Ectodermal cell (in vitro differentiated cells): ENCODE measurements around the gene IRF7.

Experiments used
- H3K27ac ChIP-seq: 2 replicates; pipeline ENCODE4 v1.7.0; 2013; ENCODE audit warnings: mild to moderate bottlenecking, low read depth, low read length; ENCODE audit not compliant: insufficient read depth, poor library complexity, severe bottlenecking
- H3K27me3 ChIP-seq: 2 replicates; pipeline ENCODE4 v1.7.0; 2013; ENCODE audit warnings: mild to moderate bottlenecking, low read length; ENCODE audit not compliant: insufficient read depth, control insufficient read depth, poor library complexity, severe bottlenecking
- H3K36me3 ChIP-seq: one replicate; pipeline ENCODE4 v1.7.0; 2013; ENCODE audit warnings: low read length; ENCODE audit not compliant: control insufficient read depth, insufficient read depth
- H3K4me1 ChIP-seq: one replicate; pipeline ENCODE4 v1.7.0; 2013; ENCODE audit warnings: low read length; ENCODE audit not compliant: control insufficient read depth, insufficient read depth
- H3K4me3 ChIP-seq: 2 replicates; pipeline ENCODE4 v1.7.0; 2013; ENCODE audit warnings: low read depth, low read length, control low read depth; ENCODE audit not compliant: insufficient read depth
- H3K9me3 ChIP-seq: 2 replicates; pipeline ENCODE4 v1.7.0; 2013; ENCODE audit warnings: mild to moderate bottlenecking, low read length, moderate library complexity; ENCODE audit not compliant: control insufficient read depth
- WGBS, 2 experiments: methylation state at CpG; one replicate each; pipeline ENCODE4 v1.1.7; 2013; ENCODE audit warnings: missing lambda C conversion rate in 2 of 2; 5-methylcytosine and 5-hydroxymethylcytosine counted together

IRF7 gene

GRCh38 chr11:563066-563811, 52.5 kb downstream of the IRF7 start:
- Histone ChIP-seq H3K4me1 (peaks cover 30% of the 10 kb centered on the region), H3K9me3 (no peaks in the 10 kb centered on the region), H3K27me3 (peaks cover 37% of the 10 kb centered on the region), H3K36me3 (no peaks in the 10 kb centered on the region), H3K4me3 (no peak overlapping the region), H3K27ac (no peak overlapping the region)
- WGBS, 2 experiments = 93 to 94% methylated on average over 18 of the region's 18 CpGs
